Measurements from ENCODE around the gene SLIT3. TPM values are rescaled to one million over a fixed set of nuclear protein-coding genes. Genes with fewer than 3 reads are reported as not detected.

SLIT3 gene
- total RNA-seq, 4 donors from 2014 or later: 41.1 to 86.6 (median 62.7) TPM

GRCh38 chr5:168895295-168896071 is 405.5 kb downstream of the SLIT3 start:
- 92% methylated on average over 5 of the region's 5 CpGs for WGBS
- no peak for DNase-seq (ENCODE audit: extremely low spot score)

DNA sequence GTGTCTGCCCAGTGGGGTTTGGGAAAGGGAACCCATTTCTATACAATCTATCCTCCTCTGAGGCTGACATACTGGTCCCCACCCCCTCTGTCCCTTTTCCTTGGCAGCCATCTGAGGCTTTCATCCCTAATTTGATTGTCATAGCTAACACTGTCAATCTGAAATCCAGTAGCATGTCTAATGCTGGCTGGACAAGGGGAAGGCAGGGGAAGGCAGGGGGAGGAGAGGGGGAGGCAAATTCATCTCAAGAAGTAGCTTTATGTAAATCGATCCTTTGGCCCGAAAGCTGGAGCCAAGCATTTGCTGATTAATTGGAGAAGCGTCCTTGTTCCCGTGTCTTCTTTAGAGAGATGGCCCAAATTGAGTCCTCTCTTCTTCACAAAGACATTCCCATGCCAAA is 407.7 kb downstream of the SLIT3 start:
- Histone ChIP-seq H3K27me3 (no peaks in the 10 kb centered on the region), H3K4me3 (no peak overlapping the region), H3K27ac (replicated peaks in 1 of 4) (no peak overlapping the region), H3K9me3 (no peaks in the 10 kb centered on the region), H3K36me3 (no peaks in the 10 kb centered on the region), H3K4me1 (no peaks in the 10 kb centered on the region)
- TF ChIP-seq POLR2AphosphoS5 (IDR thresholded peaks at IDR 0.05): no peak
- TF ChIP-seq, protein P1, sequence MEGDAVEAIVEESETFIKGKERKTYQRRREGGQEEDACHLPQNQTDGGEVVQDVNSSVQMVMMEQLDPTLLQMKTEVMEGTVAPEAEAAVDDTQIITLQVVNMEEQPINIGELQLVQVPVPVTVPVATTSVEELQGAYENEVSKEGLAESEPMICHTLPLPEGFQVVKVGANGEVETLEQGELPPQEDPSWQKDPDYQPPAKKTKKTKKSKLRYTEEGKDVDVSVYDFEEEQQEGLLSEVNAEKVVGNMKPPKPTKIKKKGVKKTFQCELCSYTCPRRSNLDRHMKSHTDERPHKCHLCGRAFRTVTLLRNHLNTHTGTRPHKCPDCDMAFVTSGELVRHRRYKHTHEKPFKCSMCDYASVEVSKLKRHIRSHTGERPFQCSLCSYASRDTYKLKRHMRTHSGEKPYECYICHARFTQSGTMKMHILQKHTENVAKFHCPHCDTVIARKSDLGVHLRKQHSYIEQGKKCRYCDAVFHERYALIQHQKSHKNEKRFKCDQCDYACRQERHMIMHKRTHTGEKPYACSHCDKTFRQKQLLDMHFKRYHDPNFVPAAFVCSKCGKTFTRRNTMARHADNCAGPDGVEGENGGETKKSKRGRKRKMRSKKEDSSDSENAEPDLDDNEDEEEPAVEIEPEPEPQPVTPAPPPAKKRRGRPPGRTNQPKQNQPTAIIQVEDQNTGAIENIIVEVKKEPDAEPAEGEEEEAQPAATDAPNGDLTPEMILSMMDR (IDR thresholded peaks at IDR 0.05): no peak
- no peak for TF ChIP-seq EP300 (IDR thresholded peaks at IDR 0.05)
- TF ChIP-seq POLR2A (IDR thresholded peaks at IDR 0.05; ENCODE audit: low read depth): no peak
- intact Hi-C loops (cut with DNase I): no loop called here
- DNase-seq (ENCODE audit: extremely low spot score): no peak
- 79% methylated on average over 4 of the region's 4 CpGs for WGBS

More at GRCh38 chr5:168895295-168896071, 405.5 kb downstream of the SLIT3 start:
- no peaks in the 10 kb centered on the region for H3K9me3 ChIP-seq
- H3K36me3 ChIP-seq: no peaks in the 10 kb centered on the region
- no peaks in the 10 kb centered on the region for H3K4me1 ChIP-seq
- no peak overlapping the region for H3K4me3 ChIP-seq
- H3K27me3 ChIP-seq: no peaks in the 10 kb centered on the region
- TF ChIP-seq EP300 (IDR thresholded peaks at IDR 0.05) (no peak), POLR2A (IDR thresholded peaks at IDR 0.05; ENCODE audit: low read depth) (no peak), POLR2AphosphoS5 (IDR thresholded peaks at IDR 0.05) (no peak)
- TF ChIP-seq, protein P1 (IDR thresholded peaks at IDR 0.05): no peak
- no peak overlapping the region for H3K27ac ChIP-seq (replicated peaks in 1 of 4)
- intact Hi-C loops (cut with DNase I): no loop called here

GRCh38 chr5:168892618-168893186 is 408.2 kb downstream of the SLIT3 start:
- intact Hi-C loops (cut with DNase I): no loop called here
- H3K9me3 ChIP-seq: no peaks in the 10 kb centered on the region
- no peaks in the 10 kb centered on the region for H3K4me1 ChIP-seq
- no peak overlapping the region for H3K27ac ChIP-seq (replicated peaks in 1 of 4)
- WGBS: 83% methylated on average over 5 of the region's 5 CpGs
- H3K4me3 ChIP-seq: no peak overlapping the region
- TF ChIP-seq, protein P1 (IDR thresholded peaks at IDR 0.05): no peak
- TF ChIP-seq POLR2AphosphoS5 (IDR thresholded peaks at IDR 0.05) (no peak), POLR2A (IDR thresholded peaks at IDR 0.05; ENCODE audit: low read depth) (no peak), EP300 (IDR thresholded peaks at IDR 0.05) (no peak)
- H3K36me3 ChIP-seq: no peaks in the 10 kb centered on the region
- no peaks in the 10 kb centered on the region for H3K27me3 ChIP-seq
- DNase-seq (ENCODE audit: extremely low spot score): no peak

DNA sequence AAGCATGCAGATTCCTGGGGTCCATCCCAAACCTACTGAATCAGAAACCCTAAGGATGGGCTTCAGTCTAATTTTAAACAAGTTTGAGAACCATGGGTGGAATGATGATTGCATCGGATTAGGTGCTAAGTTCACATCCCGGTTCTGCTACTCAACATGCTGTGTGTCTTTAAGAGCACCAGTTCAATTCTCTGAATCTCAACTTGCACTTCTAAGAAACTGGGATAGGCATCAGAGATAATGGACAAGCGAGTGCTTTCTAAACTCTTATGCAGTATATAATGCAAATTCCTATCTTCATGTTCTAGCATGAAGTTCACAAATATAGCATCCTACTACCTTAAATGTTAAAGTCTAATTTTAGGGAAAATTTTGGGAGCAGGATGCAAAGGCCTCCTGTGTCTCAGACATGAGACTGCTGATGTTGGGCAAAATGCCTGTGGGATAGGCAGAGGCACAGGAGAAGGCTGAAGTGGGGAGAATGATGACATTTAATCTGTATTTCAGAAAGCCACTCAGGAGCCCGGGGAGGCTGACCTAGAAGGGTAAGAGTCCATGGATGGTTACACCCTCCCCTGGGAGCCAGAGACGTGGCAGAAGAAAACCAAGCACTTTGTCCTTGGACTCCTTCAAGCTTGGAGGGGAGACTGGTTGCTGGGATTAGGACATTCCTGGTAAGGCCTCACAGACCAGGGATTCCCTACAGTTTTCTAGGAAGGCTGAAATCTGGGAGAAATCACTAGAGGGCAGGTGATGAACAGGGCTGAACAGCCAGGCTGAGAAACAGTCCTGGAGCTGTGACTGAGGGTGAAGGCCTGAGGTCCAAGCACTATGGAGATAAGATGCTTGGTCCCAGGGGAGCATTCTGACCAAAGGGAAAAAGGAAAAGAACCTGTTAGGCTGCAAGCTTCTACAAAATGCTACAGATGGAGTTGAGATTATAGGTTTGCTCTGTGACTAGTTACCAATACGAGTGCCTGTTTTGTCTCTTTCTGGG is 409.8 kb downstream of the SLIT3 start:
- TF ChIP-seq POLR2A (IDR thresholded peaks at IDR 0.05; ENCODE audit: low read depth) (no peak), POLR2AphosphoS5 (IDR thresholded peaks at IDR 0.05) (no peak), EP300 (IDR thresholded peaks at IDR 0.05) (no peak)
- TF ChIP-seq, protein P1 (IDR thresholded peaks at IDR 0.05): no peak
- H3K4me1 ChIP-seq: no peaks in the 10 kb centered on the region
- H3K9me3 ChIP-seq: no peaks in the 10 kb centered on the region
- no peak overlapping the region for H3K4me3 ChIP-seq
- no peak overlapping the region for H3K27ac ChIP-seq (replicated peaks in 1 of 4)
- intact Hi-C loops (cut with DNase I): no loop called here
- WGBS: 86% methylated on average over 6 of the region's 6 CpGs
- no peaks in the 10 kb centered on the region for H3K27me3 ChIP-seq
- no peak for DNase-seq (ENCODE audit: extremely low spot score)
- no peaks in the 10 kb centered on the region for H3K36me3 ChIP-seq

Data from esophagus muscularis mucosa (tissue), 4 donors.